HepG2 (cell line): ENCODE results near the gene LYRM4.

Source experiments
- DMTF1 ChIP-seq: sonication (generic); formaldehyde crosslinking; IDR thresholded peaks from 2 replicates; pipeline ENCODE4 v1.4.0; 2020; ENCODE audit warnings: mild to moderate bottlenecking, missing genetic modification reagents
- JARID2 ChIP-seq: sonication (generic); formaldehyde crosslinking; IDR thresholded peaks from 2 replicates; pipeline ENCODE4 v1.8.1; 2023; ENCODE audit warnings: missing genetic modification reagents, inconsistent platforms; ENCODE audit not compliant: insufficient replicate concordance
- NKX3-1 ChIP-seq: sonication (generic); formaldehyde crosslinking; IDR thresholded peaks from 2 replicates; pipeline ENCODE4 v1.5.0; 2020; ENCODE audit warnings: missing genetic modification reagents
- RFX1 ChIP-seq: fragments of 450-650 bp; IDR thresholded peaks from 2 replicates; pipeline ENCODE4 v1.6.1; 2017
- ZNF121 ChIP-seq: sonication (generic); formaldehyde crosslinking; IDR thresholded peaks from 2 replicates; pipeline ENCODE4 v1.5.0; 2020; ENCODE audit warnings: mild to moderate bottlenecking, missing genetic modification reagents
- ZNF367 ChIP-seq: sonication (generic); formaldehyde crosslinking; IDR thresholded peaks from 2 replicates; pipeline ENCODE4 v1.4.0; 2020; ENCODE audit warnings: missing genetic modification reagents, borderline replicate concordance

GRCh38 chr6:5206920-5207561 is 53.7 kb downstream of the LYRM4 start:
- TF ChIP-seq ZNF121 (CRISPR knock-in tag) (no peak), JARID2 (CRISPR knock-in tag) (no peak), DMTF1 (CRISPR knock-in tag) (no peak), RFX1 (no peak), ZNF367 (CRISPR knock-in tag) (no peak), NKX3-1 (no peak)
